ENCODE data around the gene LEO1.

- TF ChIP-seq CTCF (conservative IDR thresholded peaks at IDR 0.05; ENCODE audit: low read length) (no peak), EZH2phosphoT487 (IDR thresholded peaks at IDR 0.05; ENCODE audit: borderline replicate concordance) (no peak)
Observed at GRCh38 chr15:52006702-52007340, 35.2 kb upstream of the LEO1 start.

Data from Loucy (cell line).